A673 (cell line): ENCODE measurements around the gene SELENOT. TPM values are rescaled to one million over a fixed set of nuclear protein-coding genes. Genes with fewer than 3 reads are reported as not detected.

Experiments
- BruUV-seq: library from RNA; stranded (reverse); fragments of 400-500 nt; replicated peaks from 2 replicates; lab custom pipeline; 2021; lab: Mats Ljungman, UMichigan
- CTCF ChIA-PET: fragments of 300-600 bp; sonication (Branson Sonifier 250); formaldehyde crosslinking; loops from one replicate; lab custom pipeline; 2022; ENCODE audit warnings: antibody characterized with exemption; lab: Charles Lee
- POLR2A ChIA-PET: fragments of 300-600 bp; sonication (Branson Sonifier 250); formaldehyde crosslinking; loops from one replicate; lab custom pipeline; 2022; ENCODE audit warnings: antibody characterized with exemption; ENCODE audit not compliant: low non-redundant PET; lab: Charles Lee
- DNase-seq: peaks from one replicate; pipeline ENCODE4 v3.0.0-alpha.2; 2015; ENCODE audit warnings: low spot score
- H3K27ac ChIP-seq: fragments of 200-600 bp; sonication (generic); 2 replicates; pipeline ENCODE4 v1.5.1; 2016; ENCODE audit warnings: mixed run types, low read depth, mild to moderate bottlenecking, mixed read lengths, antibody characterized with exemption, low read length; ENCODE audit not compliant: poor library complexity, severe bottlenecking
- H3K27me3 ChIP-seq: fragments of 200-600 bp; sonication (generic); replicated peaks from 2 replicates; pipeline ENCODE4 v1.6.1; 2017; ENCODE audit warnings: mixed run types, low read depth, mild to moderate bottlenecking, mixed read lengths, antibody characterized with exemption, low read length; ENCODE audit not compliant: insufficient read depth, poor library complexity
- H3K36me3 ChIP-seq: fragments of 200-600 bp; sonication (generic); 2 replicates; pipeline ENCODE4 v1.6.1; 2016; ENCODE audit warnings: mixed run types, mild to moderate bottlenecking, mixed read lengths, antibody characterized with exemption, low read length; ENCODE audit not compliant: insufficient read depth, poor library complexity, severe bottlenecking
- H3K4me1 ChIP-seq: fragments of 200-600 bp; sonication (generic); 2 replicates; pipeline ENCODE4 v1.6.1; 2017; ENCODE audit warnings: mixed run types, mild to moderate bottlenecking, mixed read lengths, antibody characterized with exemption, low read length; ENCODE audit not compliant: insufficient read depth, poor library complexity, severe bottlenecking
- H3K4me3 ChIP-seq: fragments of 200-600 bp; sonication (generic); 2 replicates; pipeline ENCODE4 v1.5.1; 2016; ENCODE audit warnings: low read depth, mixed run types, mild to moderate bottlenecking, mixed read lengths, low read length; ENCODE audit not compliant: poor library complexity, severe bottlenecking
- H3K9me3 ChIP-seq: fragments of 200-600 bp; sonication (generic); 2 replicates; pipeline ENCODE4 v1.6.1; 2016; ENCODE audit warnings: mixed run types, low read depth, mild to moderate bottlenecking, mixed read lengths, antibody characterized with exemption, low read length; ENCODE audit not compliant: poor library complexity, severe bottlenecking
- EZH2 ChIP-seq: fragments of 200-600 bp; sonication (generic); IDR thresholded peaks from 2 replicates; pipeline ENCODE4 v1.6.1; 2017; ENCODE audit warnings: borderline replicate concordance, low read depth, mild to moderate bottlenecking, mixed read lengths, antibody characterized with exemption, low read length; ENCODE audit not compliant: poor library complexity, severe bottlenecking
- intact Hi-C: fragments of 100-400 bp; cut with micrococcal nuclease; formaldehyde crosslinking; loops from one replicate; pipeline ENCODE4 v1.10.0; 2022; ENCODE audit not compliant: unreplicated experiment
- total RNA-seq: library from RNA; stranded (reverse); gene quantifications from 2 replicates; pipeline ENCODE4 v1.2.3, GENCODE V29; 2021
- TF ChIP-seq, protein P1 (sequence below): fragments of 300-800, 200-600 bp; sonication (generic); conservative IDR thresholded peaks from 2 replicates; pipeline ENCODE4 v1.5.1; 2017; ENCODE audit warnings: low read depth, mild to moderate bottlenecking, antibody characterized with exemption, low read length, moderate library complexity, mixed read lengths

SELENOT gene
- total RNA-seq, 1 experiment from 2014 or later = 108 TPM

GRCh38 chr3:150607267-150608065 is 4.3 kb downstream of the SELENOT start:
- POLR2A ChIA-PET = interaction anchor here (0.5 kb wide), 1 partner anchor 10 kb away, joined by 5 read pairs; no protein-coding TSS in a partner anchor

GRCh38 chr3:150609988-150610387 is 6.9 kb downstream of the SELENOT start:
- no peak for DNase-seq
- BruUV-seq = no TSS peak
- H3K9me3 ChIP-seq = no peaks in the 10 kb centered on the region
- peaks cover 22% of the 10 kb centered on the region for H3K4me1 ChIP-seq
- ChIA-PET POLR2A (no interaction called here), CTCF (no interaction called here)
- TF ChIP-seq EZH2 = no peak
- TF ChIP-seq, protein P1, sequence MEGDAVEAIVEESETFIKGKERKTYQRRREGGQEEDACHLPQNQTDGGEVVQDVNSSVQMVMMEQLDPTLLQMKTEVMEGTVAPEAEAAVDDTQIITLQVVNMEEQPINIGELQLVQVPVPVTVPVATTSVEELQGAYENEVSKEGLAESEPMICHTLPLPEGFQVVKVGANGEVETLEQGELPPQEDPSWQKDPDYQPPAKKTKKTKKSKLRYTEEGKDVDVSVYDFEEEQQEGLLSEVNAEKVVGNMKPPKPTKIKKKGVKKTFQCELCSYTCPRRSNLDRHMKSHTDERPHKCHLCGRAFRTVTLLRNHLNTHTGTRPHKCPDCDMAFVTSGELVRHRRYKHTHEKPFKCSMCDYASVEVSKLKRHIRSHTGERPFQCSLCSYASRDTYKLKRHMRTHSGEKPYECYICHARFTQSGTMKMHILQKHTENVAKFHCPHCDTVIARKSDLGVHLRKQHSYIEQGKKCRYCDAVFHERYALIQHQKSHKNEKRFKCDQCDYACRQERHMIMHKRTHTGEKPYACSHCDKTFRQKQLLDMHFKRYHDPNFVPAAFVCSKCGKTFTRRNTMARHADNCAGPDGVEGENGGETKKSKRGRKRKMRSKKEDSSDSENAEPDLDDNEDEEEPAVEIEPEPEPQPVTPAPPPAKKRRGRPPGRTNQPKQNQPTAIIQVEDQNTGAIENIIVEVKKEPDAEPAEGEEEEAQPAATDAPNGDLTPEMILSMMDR = no peak
- H3K4me3 ChIP-seq = no peak overlapping the region
- H3K27ac ChIP-seq = no peak overlapping the region
- intact Hi-C loops = no loop called here
- H3K36me3 ChIP-seq = peaks cover 21% of the 10 kb centered on the region
- no peaks in the 10 kb centered on the region for H3K27me3 ChIP-seq

More at GRCh38 chr3:150607267-150608065, 4.3 kb downstream of the SELENOT start:
- no peak overlapping the region for H3K4me3 ChIP-seq
- intact Hi-C loops = no loop called here
- TF ChIP-seq, protein P1 = no peak
- no peak for TF ChIP-seq EZH2
- peaks cover 8% of the 10 kb centered on the region for H3K36me3 ChIP-seq
- no peak overlapping the region for H3K27ac ChIP-seq
- H3K4me1 ChIP-seq = peaks cover 23% of the 10 kb centered on the region
- CTCF ChIA-PET = no interaction called here
- H3K9me3 ChIP-seq = no peaks in the 10 kb centered on the region
- H3K27me3 ChIP-seq = no peaks in the 10 kb centered on the region
- BruUV-seq = no TSS peak
- peak; percentile 65 for DNase-seq

- H3K4me1 ChIP-seq = peaks cover 14% of the 10 kb centered on the region
- no peak for TF ChIP-seq EZH2
- TF ChIP-seq, protein P1 = no peak
- H3K9me3 ChIP-seq = no peaks in the 10 kb centered on the region
- no peak overlapping the region for H3K27ac ChIP-seq
- H3K36me3 ChIP-seq = peaks cover 21% of the 10 kb centered on the region
- ChIA-PET POLR2A (interaction anchor here (0.6 kb wide), 1 partner anchor 1225 kb away, joined by 3 read pairs; no protein-coding TSS in a partner anchor), CTCF (no interaction called here)
- no TSS peak for BruUV-seq
- intact Hi-C loops = no loop called here
- H3K27me3 ChIP-seq = no peaks in the 10 kb centered on the region
- DNase-seq = no peak
- no peak overlapping the region for H3K4me3 ChIP-seq
Observed at GRCh38 chr3:150610785-150611184, 7.7 kb downstream of the SELENOT start.
